Hematopoietic multipotent progenitor cell treated with erythropoietin and hydrocortisone succinate and interleukin-3 and kit ligand, for 6 days (in vitro differentiated cells): Measurements from ENCODE around the gene SNRPA.
"Not testable (repeated sequence)": the region's sequence is repeated elsewhere in the genome, so short reads cannot be mapped to it uniquely, and the experiment has no call there.

Experiments
- DNase-seq: peaks from one replicate; pipeline ENCODE4 v3.0.0-alpha.2; 2015

SNRPA gene

GRCh38 chr19:40747536-40747935 is 3.5 kb upstream of the SNRPA start:
- DNase-seq: no peak

- peak; percentile 100 for DNase-seq
Measured at GRCh38 chr19:40750058-40750873, 737 bp upstream of the SNRPA start, which contains the start of gene ACTMAP. Gene ACTMAP (minus strand): TSS chr19:40750477. CDS start chr19:40749803, 674 bp downstream.

- DNase-seq: peak; percentile 33
Measured at GRCh38 chr19:40752257-40752781, 1.3 kb downstream of the SNRPA start.

- no peak for DNase-seq
Measured at GRCh38 chr19:40754611-40755247, 3.7 kb downstream of the SNRPA start.

- no peak for DNase-seq
Measured at GRCh38 chr19:40755248-40755624, 4.2 kb downstream of the SNRPA start.

GRCh38 chr19:40755791-40756190 is 4.8 kb downstream of the SNRPA start:
- no peak for DNase-seq

- no peak for DNase-seq
Measured at GRCh38 chr19:40756502-40757110, 5.6 kb downstream of the SNRPA start.

GRCh38 chr19:40758491-40758890 is 7.5 kb downstream of the SNRPA start:
- DNase-seq: no peak

GRCh38 chr19:40759352-40759751 is 8.3 kb downstream of the SNRPA start:
- no peak for DNase-seq

- no peak for DNase-seq
Measured at GRCh38 chr19:40762754-40763470, 11.9 kb downstream of the SNRPA start.

- DNase-seq: no peak
Measured at GRCh38 chr19:40763526-40763925, 12.5 kb downstream of the SNRPA start.

GRCh38 chr19:40763963-40764362 is 13.0 kb downstream of the SNRPA start:
- no peak for DNase-seq

- DNase-seq: not testable (repeated sequence)
Measured at GRCh38 chr19:40766385-40766784, 15.4 kb downstream of the SNRPA start.

- no peak for DNase-seq
Measured at GRCh38 chr19:40768869-40769268, 17.9 kb downstream of the SNRPA start.

GRCh38 chr19:40771101-40771862 is 20.3 kb downstream of the SNRPA start:
- peak; percentile 45 for DNase-seq

- no peak for DNase-seq
Measured at GRCh38 chr19:40774916-40775631, 24.1 kb downstream of the SNRPA start, which contains the start of gene MIA. Gene MIA (plus strand): TSS chr19:40775521. CDS start chr19:40775543, 22 bp downstream.

GRCh38 chr19:40775632-40776022 is 24.6 kb downstream of the SNRPA start:
- DNase-seq: no peak

GRCh38 chr19:40776364-40776763 is 25.4 kb downstream of the SNRPA start:
- no peak for DNase-seq

GRCh38 chr19:40776932-40777644 is 26.1 kb downstream of the SNRPA start:
- peak; percentile 98 for DNase-seq

- no peak for DNase-seq
Measured at GRCh38 chr19:40777645-40777936, 26.6 kb downstream of the SNRPA start.
